GM20431 (cell line): ENCODE data around the gene MEPCE.
"Not testable (repeated sequence)": the region's sequence is repeated elsewhere in the genome, so short reads cannot be mapped to it uniquely, and the experiment has no call there.

Source experiments
- in situ Hi-C: fragments of 300-500 bp; cut with MseI, MboI; formaldehyde crosslinking; loops from one replicate; pipeline ENCODE4 v1.15.0; 2020; ENCODE audit warnings: low sequenced_read_pairs; ENCODE audit not compliant: unreplicated experiment

Gene MEPCE, protein sequence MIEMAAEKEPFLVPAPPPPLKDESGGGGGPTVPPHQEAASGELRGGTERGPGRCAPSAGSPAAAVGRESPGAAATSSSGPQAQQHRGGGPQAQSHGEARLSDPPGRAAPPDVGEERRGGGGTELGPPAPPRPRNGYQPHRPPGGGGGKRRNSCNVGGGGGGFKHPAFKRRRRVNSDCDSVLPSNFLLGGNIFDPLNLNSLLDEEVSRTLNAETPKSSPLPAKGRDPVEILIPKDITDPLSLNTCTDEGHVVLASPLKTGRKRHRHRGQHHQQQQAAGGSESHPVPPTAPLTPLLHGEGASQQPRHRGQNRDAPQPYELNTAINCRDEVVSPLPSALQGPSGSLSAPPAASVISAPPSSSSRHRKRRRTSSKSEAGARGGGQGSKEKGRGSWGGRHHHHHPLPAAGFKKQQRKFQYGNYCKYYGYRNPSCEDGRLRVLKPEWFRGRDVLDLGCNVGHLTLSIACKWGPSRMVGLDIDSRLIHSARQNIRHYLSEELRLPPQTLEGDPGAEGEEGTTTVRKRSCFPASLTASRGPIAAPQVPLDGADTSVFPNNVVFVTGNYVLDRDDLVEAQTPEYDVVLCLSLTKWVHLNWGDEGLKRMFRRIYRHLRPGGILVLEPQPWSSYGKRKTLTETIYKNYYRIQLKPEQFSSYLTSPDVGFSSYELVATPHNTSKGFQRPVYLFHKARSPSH

DNA sequence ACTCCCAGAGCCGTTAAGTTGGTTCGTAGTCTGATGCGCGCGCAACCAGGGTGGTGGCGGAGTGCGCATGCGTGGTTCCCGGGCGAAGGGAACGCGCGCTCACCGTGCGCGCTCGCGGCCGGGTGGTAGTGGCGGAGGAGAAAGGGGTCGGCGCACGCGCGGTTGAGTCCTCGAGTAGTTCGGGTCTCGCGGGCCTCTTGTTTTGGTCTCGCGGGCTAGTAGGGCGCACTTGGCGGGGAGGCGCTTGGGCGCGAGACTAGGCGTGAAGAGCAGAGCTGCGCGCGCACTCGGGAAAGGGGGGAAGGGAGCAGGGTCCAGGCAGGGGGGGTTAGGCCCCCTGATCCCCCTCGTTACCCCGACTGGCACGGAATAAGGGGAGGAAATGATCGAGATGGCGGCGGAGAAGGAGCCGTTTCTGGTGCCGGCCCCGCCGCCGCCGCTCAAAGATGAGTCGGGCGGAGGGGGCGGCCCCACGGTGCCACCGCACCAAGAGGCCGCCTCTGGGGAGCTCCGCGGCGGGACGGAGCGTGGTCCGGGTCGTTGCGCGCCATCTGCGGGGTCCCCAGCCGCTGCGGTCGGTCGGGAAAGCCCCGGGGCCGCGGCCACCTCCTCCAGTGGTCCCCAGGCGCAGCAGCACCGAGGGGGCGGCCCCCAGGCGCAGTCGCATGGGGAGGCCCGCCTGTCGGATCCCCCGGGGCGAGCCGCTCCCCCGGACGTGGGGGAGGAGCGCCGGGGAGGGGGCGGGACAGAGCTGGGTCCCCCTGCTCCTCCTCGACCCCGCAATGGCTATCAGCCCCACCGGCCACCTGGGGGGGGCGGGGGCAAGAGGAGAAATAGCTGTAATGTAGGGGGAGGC lies at the start of gene MEPCE:
Gene MEPCE, plus strand, starts transcription at position 195 of the 856 bp plus-strand sequence. Its CDS starts 188 bp downstream, at position 383.
- in situ Hi-C loops: no loop called here

DNA sequence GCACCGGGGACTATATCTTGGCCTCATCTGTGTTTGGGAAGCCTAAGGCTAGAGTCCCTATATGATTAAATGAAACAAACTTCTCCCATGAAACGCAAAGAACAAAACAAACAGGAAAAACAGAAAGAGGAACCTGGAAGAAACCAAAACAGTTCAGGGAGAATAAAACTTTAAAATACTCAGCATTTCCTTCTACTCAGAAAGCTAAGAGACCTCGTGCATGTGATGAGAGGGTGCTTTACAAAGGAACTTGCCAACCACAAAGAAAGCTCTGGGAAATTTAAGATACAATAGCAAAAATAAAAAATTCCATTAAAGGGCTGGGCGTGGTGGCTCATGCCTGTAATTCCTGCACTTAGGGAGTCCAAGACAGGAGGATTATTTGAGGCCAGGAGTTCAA lies 49.4 kb upstream of the MEPCE start:
- in situ Hi-C loops: no loop called here

DNA sequence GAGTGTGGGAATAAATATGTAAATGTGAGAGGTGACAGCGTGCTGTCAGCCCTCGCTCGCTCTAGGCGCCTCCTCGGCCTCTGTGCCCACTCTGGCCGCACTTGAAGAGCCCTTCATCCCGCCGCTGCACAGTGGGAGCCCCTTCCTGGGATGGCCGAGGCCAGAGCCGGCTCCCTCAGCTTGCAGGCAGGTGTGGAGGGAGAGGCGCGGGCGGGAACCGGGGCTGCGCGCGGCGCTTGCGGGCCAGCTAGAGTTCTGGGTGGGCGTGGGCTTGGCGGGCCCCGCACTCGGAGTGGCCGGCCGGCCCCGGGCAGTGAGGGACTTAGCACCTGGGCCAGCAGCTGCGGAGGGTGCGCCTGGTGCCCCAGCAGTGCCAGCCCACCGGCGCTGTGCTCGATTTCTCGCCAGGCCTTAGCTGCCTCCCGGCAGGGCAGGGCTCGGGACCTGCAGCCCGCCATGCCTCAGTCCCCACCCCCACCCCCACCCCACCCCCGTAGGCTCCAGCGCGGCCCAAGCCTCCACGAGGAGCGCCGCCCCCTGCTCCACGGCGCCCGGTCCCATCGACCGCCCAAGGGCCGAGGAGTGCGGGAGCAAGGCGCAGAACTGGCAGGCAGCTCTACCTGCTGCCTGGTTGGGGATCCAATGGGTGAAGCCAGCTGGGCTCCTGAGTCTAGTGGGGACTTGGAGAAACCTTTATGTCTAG lies 47.9 kb upstream of the MEPCE start:
- in situ Hi-C loops: not testable (repeated sequence)

DNA sequence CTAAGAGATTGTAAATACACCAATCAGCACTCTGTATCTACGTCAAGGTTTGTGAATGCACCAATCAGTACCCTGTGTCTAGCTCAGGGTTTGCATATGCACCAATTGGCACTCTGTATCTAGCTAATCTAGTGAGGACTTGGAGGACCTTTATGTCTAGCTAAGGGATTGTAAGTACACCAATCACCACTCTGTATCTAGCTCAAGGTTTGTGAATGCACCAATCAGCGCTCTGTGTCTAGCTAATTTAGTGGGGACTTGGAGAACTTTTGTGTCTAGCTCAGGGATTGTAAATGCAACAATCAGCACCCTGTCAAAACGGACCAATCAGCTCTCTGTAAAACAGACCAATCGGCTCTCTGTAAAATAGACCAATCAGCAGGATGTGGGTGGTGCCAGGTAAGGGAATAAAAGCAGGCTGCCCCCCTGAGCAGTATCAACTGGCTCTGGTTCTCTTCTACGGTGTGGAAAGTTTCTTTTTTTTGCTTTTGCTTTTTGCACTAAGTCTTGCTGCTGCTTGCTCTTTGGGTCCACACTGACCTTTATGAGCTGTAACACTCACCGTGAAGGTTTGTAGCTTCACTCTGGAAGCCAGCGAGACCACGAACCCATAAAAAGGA lies 47.3 kb upstream of the MEPCE start:
- in situ Hi-C loops: not testable (repeated sequence)

DNA sequence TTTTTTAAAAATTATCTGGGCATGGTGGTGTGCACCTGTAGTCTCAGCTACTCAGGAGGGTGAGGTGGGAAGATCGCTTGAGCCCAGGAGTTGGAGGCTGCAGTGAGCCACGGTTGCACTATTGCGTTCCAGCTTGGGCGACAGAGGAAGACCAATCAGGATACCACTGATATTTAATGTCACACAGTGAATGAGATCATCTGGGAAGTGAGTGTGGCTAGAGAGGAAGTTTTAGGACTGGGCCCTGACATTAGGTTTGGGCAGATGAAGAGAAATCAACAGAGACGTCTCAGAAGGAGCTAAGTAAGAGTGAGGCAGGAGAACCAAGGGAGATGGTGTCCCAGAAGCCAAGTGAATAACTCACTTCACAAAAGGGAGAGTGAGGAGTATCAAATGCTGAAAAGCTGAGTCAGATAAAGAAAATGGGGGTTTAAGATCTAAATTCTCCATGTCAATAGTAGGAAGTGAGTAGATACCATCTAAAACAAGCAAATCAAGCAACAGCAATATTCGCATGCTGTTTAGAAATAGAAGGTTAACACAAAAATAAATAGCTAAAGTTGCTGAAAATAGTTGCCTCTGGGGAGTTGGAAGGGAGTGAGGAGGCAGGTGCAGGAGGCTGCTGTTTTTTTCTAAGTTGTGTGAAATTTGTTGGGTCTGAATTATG lies 44.9 kb upstream of the MEPCE start:
- in situ Hi-C loops: no loop called here

DNA sequence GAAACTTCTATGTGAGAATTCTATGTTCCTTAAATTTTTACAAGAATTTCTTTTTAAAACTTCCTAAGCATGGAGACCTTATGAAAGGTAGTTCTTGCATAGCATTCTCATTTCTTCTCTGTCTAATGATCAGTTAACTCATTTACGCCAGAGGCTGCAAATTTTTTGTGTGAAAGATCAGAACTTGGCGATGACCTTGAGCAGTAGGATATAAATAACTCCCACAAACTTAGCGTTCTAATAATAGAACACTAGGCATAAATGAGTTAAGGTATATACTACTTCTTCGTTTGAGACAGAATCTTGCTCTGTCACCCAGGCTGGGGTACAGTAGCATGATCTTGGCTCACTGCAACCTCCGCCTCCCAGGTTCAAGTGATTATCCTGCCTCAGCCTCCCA lies 42.7 kb upstream of the MEPCE start:
- in situ Hi-C loops: no loop called here

DNA sequence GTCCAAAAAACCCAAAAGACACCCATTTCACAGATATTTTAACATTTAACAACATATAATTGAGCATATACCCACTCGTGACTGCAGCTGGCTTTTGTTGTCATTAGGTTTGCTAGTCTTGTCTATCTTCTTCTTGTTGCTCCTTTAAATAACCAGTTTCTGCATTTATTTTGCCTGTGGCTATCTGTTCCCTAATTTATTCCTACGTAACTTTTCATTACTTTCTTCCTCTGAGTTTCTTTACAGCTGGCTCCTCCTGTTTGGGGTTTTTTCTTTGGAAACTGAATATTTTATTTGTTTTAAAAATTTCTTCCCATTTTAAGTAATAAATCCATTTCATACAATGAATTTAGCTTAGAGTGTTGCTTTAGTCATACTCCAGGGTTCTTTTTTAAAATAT lies 41.9 kb upstream of the MEPCE start:
- in situ Hi-C loops: no loop called here

DNA sequence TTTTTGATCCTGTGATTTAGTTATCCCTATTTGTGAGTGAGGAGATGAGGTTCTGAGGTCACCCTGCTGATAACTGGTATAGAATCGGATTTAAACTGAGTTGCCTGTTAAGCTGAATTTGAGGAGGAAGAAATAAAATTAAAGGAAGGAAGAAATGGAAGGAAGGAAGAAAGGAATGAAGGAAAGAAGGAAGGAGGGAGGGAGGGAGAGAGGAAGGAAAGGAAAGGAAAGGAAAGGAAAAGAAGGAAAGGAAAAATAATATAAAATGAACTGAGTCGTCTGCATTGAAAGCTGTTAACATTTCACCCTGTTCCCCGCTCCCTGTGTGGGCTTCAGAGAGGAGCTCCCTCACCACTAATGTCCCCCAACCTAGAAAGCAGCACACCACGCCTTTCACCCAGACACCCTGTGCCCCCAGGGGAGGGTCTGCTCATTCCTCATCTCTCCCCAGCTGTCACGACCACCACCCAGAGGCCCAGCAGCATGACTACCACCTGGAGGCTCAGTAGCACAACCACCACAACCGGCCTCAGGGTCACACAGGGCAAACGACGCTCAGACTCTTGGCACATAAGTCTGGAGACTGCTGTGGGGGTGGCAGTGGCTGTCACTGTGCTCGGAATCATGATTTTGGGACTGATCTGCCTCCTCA lies 40.1 kb upstream of the MEPCE start:
- in situ Hi-C loops: no loop called here

DNA sequence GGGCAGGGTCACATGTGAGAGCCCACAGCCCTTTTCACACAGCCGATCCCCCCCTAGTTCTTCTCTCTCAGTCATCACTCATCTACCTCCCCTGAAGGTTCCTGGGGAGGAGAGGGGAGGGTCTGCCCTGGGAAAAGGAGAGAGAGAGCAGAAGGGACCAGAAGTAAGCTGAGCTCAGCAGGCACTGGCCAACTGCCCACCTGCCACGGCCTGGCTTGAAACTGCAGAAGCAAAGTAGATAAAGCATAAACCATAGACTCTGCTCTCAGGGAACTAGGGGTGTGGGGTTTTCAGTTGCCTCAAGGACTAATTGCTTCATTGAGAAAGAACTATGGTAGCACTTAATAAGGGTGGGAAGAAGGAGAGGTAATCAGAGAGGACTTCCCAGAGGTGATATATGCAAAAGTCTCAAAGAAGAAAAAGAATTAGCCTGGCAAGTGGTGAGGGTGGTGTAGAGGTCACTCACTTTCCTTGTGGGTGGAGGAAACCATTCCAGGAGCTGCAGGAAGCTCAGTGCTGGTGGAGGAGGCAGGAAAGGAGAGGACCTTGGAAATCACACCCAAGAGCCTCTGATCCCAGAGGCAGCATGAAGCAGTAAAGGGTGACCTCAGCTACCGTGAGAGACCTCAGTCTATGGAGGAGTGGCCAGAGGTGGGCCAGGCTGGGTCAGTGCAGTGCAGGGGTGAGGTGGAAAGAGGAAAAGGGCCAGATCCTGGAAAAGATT lies 39.2 kb upstream of the MEPCE start:
- in situ Hi-C loops: no loop called here

DNA sequence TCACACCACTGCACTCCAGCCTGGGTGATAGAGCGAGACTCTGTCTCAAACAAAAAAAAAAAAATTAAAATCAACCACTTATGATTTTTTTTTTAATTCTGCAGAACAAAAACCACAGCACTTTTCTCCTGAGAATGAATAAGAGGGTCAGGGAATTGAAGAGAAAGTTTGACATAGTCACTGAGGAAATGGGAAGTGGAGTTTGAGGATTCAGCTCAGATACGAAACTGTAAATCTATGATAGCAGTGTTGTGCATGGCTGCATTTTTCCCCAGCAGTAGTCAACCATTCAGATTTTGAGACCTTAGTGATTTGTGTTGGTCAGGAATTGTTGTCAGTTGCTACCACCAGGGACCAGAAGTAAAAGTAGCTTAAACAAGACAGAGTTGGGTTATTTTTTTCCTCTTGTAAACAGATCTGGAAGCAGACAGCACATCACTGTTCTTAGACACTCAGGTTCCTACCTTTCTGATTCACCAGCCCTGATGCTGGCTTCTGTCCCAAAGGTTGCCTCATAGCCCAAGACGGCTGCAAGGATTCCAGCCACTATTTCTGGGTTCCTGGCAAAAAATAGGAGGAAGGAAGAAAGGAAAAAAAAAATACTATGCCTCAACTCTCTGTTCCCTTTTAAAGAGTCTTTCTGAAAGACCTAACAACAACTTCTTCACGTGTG lies 36.3 kb upstream of the MEPCE start:
- in situ Hi-C loops: no loop called here

DNA sequence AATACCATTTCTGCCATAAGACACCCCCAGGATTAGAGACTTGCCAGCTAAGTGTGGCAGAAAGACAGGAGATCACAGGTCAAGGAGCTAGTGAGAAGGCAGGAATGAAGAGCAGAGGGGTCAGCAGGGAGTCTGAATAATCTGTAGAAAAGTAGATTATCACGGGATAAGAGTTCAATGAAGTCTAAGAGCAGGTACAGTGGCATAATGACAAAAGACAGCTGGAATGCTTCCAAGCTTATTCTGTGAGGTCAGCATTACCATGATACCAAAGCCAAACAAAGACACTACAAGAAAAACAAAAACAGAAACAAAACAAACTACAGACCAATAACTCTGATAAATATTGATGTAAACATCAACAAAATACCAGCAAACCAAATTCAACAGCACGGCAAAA lies 35.6 kb upstream of the MEPCE start:
- in situ Hi-C loops: no loop called here

DNA sequence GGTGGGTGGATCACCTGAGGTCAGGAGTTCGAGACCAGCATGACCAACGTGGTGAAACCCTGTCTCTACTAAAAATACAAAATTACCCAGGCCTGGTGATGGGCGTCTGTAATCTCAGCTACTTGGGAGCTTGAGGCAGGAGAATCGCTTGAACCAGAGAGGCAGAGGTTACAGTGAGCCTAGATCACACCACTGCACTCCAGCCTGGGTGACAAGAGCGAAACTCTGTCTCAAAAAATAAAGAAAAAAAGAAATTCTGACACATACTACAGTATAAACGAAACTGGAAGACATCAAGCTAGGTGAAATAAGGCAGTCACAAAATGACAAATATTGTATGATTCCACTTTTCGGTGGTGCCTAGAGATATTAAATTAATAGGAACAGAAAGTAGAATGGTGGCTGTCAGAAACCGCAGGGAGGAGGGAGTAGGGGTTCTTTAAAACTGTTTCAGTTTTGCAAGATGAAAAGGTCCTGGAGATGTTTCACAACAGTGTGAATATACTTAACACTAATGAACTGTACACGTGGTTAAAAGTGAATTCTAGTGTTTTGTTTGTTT lies 33.1 kb upstream of the MEPCE start:
- in situ Hi-C loops: no loop called here

DNA sequence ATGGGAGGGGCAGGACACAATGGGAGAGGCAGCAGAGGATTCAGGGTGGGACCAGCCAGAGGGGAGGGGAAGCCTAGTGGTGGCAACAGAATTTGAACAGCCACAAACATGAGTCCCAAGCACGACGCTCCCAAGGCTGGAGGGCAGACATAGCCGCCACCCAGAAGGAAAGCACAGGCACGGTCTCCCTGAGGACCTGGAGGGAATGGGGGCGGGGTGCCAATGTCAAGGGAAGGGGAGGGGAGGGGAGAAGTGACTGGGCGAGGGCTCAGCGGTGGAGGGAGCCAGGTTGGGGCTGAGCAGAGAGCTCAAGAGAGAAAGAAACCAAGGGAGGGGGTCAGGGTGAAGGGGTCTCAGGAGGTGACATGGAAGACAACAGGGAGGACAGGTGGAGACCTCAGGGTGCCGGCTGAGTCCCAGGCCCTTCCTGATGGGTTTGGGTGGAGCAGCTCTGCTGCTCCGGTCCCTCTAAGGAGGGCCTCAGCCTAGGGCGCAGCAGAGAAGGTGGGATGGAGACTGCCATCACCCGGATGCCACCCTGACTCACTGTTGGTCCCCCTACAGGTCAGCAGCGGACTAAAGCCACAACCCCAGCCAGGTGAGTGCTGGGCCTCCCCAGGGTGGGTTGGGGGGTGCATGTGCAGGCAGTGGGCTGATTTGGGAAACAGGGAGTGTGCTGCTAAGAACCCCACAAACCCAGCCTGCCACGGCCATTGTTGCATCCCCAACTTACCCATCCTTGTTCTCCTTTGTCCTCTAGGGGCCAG lies 32.1 kb upstream of the MEPCE start:
- in situ Hi-C loops: no loop called here

DNA sequence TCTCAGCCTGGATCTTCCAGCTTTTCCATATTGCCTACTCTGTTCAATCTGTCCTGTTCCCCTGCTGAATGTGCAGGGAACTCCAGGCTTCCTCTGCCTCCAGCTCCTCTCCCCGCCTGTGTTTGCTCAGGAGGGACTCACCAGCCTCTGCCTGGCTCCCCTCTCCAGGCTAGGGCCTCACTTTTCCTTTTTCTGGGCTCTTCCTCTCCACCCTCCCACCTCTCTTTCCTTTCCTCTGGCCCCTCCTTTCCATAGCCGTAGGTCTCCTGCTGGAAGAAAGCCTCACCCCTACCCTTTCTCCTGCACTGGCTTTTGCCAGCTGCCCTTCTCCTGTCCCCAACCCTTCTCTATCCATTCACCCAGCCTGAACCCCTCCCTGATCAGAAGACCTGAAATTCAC lies 31.4 kb upstream of the MEPCE start:
- in situ Hi-C loops: no loop called here

DNA sequence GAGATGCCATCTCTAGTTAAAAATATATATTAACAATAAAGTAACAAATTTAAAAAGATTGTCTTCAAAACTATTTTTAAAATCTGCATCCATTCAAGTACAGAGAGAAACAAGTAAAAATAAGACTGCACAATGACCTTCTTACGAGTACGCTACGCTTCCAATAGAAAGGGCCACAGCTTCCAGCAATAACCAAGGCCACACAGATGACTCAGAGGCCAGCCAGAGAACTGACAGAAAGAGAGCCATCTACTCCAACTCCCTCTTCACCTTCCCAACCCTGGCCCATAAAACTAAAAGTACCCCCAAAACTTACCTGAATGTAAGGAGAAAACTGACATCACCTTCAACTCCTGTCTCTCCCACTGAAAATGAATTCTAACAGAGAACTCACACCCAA lies 29.6 kb upstream of the MEPCE start:
- in situ Hi-C loops: no loop called here

DNA sequence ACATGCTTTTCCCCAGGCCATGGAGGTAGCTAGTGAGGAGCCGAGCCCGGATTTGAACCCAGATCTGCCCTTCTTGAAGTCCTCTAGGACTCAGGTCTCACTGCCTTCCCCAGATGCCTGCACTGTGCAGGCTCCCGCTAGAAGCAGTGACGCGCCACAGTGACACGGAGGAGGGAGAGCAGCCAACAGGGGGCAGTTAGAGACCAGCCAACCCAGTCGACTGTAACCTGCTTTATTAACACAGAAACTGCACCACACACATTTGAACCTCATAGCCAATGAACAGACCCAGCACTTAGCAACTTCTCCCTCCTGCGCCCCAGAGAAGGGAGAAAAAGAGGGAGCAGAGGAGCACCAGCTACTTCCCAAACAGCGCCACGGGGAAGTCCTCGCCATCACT lies 29.0 kb upstream of the MEPCE start:
- in situ Hi-C loops: no loop called here

DNA sequence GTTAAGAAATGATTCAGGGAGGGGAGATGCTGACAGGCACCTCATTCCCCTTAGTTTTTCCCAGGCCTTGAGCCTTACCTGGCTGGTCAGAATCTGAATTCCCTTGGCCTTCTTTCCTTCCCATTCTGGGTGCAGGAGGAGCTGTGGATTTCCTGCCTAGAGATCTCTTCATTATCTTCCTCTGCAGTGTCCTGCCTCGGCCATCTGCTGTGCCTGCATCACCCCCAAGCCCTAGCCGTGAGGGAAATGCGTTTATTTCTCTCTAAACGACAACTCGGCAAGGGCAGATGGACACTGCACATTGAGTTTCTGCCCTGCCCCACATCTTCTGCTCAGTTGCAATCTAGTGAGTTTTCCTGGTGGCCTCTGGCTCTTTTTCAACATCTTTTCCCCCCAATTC lies 27.8 kb upstream of the MEPCE start:
- in situ Hi-C loops: no loop called here
